ENCODE data around the gene CACNA1D.

GRCh38 chr3:53859178-53859577 lies 364.8 kb downstream of the CACNA1D start:
- TF ChIP-seq POLR2A (IDR thresholded peaks at IDR 0.05; ENCODE audit: low read depth): no peak
- no peak for TF ChIP-seq CTCF (IDR thresholded peaks at IDR 0.05)

Data from esophagus muscularis mucosa (tissue), 3 donors.